Esophagus (tissue), 2 donors: Measurements from ENCODE around the gene KCNJ6. TPM values are rescaled to one million over a fixed set of nuclear protein-coding genes. Genes with fewer than 3 reads are reported as not detected.
"Not testable (repeated sequence)": the region's sequence is repeated elsewhere in the genome, so short reads cannot be mapped to it uniquely, and the experiment has no call there.

Source experiments
- H3K27ac ChIP-seq, 2 donors: one replicate each; pipeline ENCODE4 v1.5.1; 2013; ENCODE audit warnings: low read depth in 2 of 2, mild to moderate bottlenecking in 2 of 2, inconsistent platforms in 1 of 2, low read length in 1 of 2, moderate library complexity in 1 of 2
- H3K27me3 ChIP-seq, 2 donors: one replicate each; pipeline ENCODE4 v1.6.1; 2013; ENCODE audit warnings: low read length in 2 of 2, control low read depth in 1 of 2, mild to moderate bottlenecking in 1 of 2; ENCODE audit not compliant: insufficient read depth in 2 of 2, control insufficient read depth in 1 of 2
- H3K36me3 ChIP-seq, 2 donors: one replicate each; pipeline ENCODE4 v1.6.1; 2013; ENCODE audit warnings: low read length in 1 of 2; ENCODE audit not compliant: control insufficient read depth in 2 of 2, insufficient read depth in 2 of 2
- H3K4me1 ChIP-seq, 2 donors: one replicate each; pipeline ENCODE4 v1.6.1; 2013; ENCODE audit warnings: low read length in 1 of 2; ENCODE audit not compliant: control insufficient read depth in 2 of 2, insufficient read depth in 2 of 2
- H3K4me3 ChIP-seq, 2 donors: one replicate each; pipeline ENCODE4 v1.5.1; 2013; ENCODE audit warnings: low read length in 2 of 2, mild to moderate bottlenecking in 2 of 2, low read depth in 1 of 2, moderate library complexity in 1 of 2
- H3K9me3 ChIP-seq, 2 donors: one replicate each; pipeline ENCODE4 v1.6.1; 2013; ENCODE audit warnings: mild to moderate bottlenecking in 2 of 2, low read depth in 1 of 2, low read length in 1 of 2, moderate library complexity in 1 of 2; ENCODE audit not compliant: control insufficient read depth in 2 of 2, insufficient read depth in 1 of 2
- WGBS, 2 donors: extraction: QIAGEN DNeasy Blood & Tissue Kit; methylation state at CpG; one replicate each; pipeline ENCODE4 v1.1.7; 2013; 5-methylcytosine and 5-hydroxymethylcytosine counted together
- polyA plus RNA-seq, 2 donors: library from polyadenylated mRNA; stranded (reverse); fragments of 200-250 nt; gene quantifications; one replicate each; pipeline ENCODE4 v1.2.3, GENCODE V29; 2013
- donor health status: healthy with polysubstance abuse.
- donor health status: Bipolar disorder and iron deficiency.

KCNJ6 gene
- polyA plus RNA-seq, 2 donors, result under 0.01 TPM; not detected in 1

- Histone ChIP-seq H3K27me3 (no peaks in the 10 kb centered on the region), H3K4me1 (peaks cover 0 to 9% of the 10 kb centered on the region in 2 donors), H3K36me3 (no peaks in the 10 kb centered on the region), H3K27ac (no peak overlapping the region), H3K4me3 (no peak overlapping the region), H3K9me3 (no peaks in the 10 kb centered on the region)
- 62% methylated on average over 6 of the region's 6 CpGs for WGBS, 2 donors
These were observed 270.4 kb downstream of the KCNJ6 start for GRCh38 chr21:37645848-37646247.

- Histone ChIP-seq H3K27me3 (no peaks in the 10 kb centered on the region), H3K4me3 (no peak overlapping the region), H3K9me3 (no peaks in the 10 kb centered on the region), H3K4me1 (peaks cover 0 to 9% of the 10 kb centered on the region in 2 donors), H3K36me3 (no peaks in the 10 kb centered on the region), H3K27ac (no peak overlapping the region)
- 69 to 72% methylated on average over 8 of the region's 8 CpGs for WGBS, 2 donors
These were observed 271.6 kb downstream of the KCNJ6 start for GRCh38 chr21:37644636-37645035.

- not testable (repeated sequence) for H3K27me3 ChIP-seq, H3K27ac ChIP-seq, H3K9me3 ChIP-seq
These were observed 272.4 kb downstream of the KCNJ6 start for GRCh38 chr21:37643862-37644261.

GRCh38 chr21:37642493-37642892, 273.8 kb downstream of the KCNJ6 start:
- Histone ChIP-seq H3K27ac (no peak overlapping the region), H3K4me3 (no peak overlapping the region), H3K27me3 (no peaks in the 10 kb centered on the region), H3K36me3 (no peaks in the 10 kb centered on the region), H3K4me1 (peaks cover 0 to 2% of the 10 kb centered on the region in 2 donors), H3K9me3 (no peaks in the 10 kb centered on the region)
- 57 to 60% methylated on average over 3 of the region's 3 CpGs for WGBS, 2 donors

More at GRCh38 chr21:37643862-37644261, 272.4 kb downstream of the KCNJ6 start:
- H3K36me3 ChIP-seq, H3K4me1 ChIP-seq, H3K4me3 ChIP-seq: not testable (repeated sequence)

- Histone ChIP-seq H3K4me3 (no peak overlapping the region), H3K27me3 (no peaks in the 10 kb centered on the region), H3K27ac (no peak overlapping the region), H3K9me3 (no peaks in the 10 kb centered on the region), H3K36me3 (no peaks in the 10 kb centered on the region), H3K4me1 (no peaks in the 10 kb centered on the region)
- WGBS, 2 donors, result 73 to 75% methylated on average over 2 of the region's 2 CpGs
These were observed 276.5 kb downstream of the KCNJ6 start for GRCh38 chr21:37639756-37640155.

- Histone ChIP-seq H3K27ac (no peak overlapping the region), H3K9me3 (no peaks in the 10 kb centered on the region), H3K4me3 (no peak overlapping the region), H3K4me1 (no peaks in the 10 kb centered on the region), H3K36me3 (no peaks in the 10 kb centered on the region), H3K27me3 (no peaks in the 10 kb centered on the region)
- WGBS, 2 donors, result 48 to 56% methylated on average over 8 of the region's 8 CpGs
These were observed 280.0 kb downstream of the KCNJ6 start for GRCh38 chr21:37636152-37636860.

- Histone ChIP-seq H3K9me3 (no peaks in the 10 kb centered on the region), H3K36me3 (no peaks in the 10 kb centered on the region), H3K27me3 (no peaks in the 10 kb centered on the region), H3K27ac (no peak overlapping the region), H3K4me1 (no peaks in the 10 kb centered on the region), H3K4me3 (no peak overlapping the region)
- 34 to 44% methylated on average over 12 of the region's 12 CpGs for WGBS, 2 donors
These were observed 284.7 kb downstream of the KCNJ6 start for GRCh38 chr21:37631319-37632117.

- Histone ChIP-seq H3K4me3 (no peak overlapping the region), H3K27me3 (no peaks in the 10 kb centered on the region), H3K36me3 (no peaks in the 10 kb centered on the region), H3K27ac (no peak overlapping the region), H3K9me3 (no peaks in the 10 kb centered on the region), H3K4me1 (no peaks in the 10 kb centered on the region)
- WGBS, 2 donors, result 59 to 65% methylated on average over 2 of the region's 2 CpGs
These were observed 285.4 kb downstream of the KCNJ6 start for GRCh38 chr21:37630872-37631271.

- Histone ChIP-seq H3K27ac (no peak overlapping the region), H3K4me1 (no peaks in the 10 kb centered on the region), H3K4me3 (no peak overlapping the region), H3K27me3 (no peaks in the 10 kb centered on the region), H3K36me3 (no peaks in the 10 kb centered on the region), H3K9me3 (no peaks in the 10 kb centered on the region)
- 92 to 94% methylated on average over 3 of the region's 3 CpGs for WGBS, 2 donors
These were observed 287.9 kb downstream of the KCNJ6 start for GRCh38 chr21:37628362-37628761.

GRCh38 chr21:37627561-37627960, 288.7 kb downstream of the KCNJ6 start:
- no peaks in the 10 kb centered on the region for H3K27me3 ChIP-seq
- H3K4me3 ChIP-seq, result no peak overlapping the region
- H3K4me1 ChIP-seq, result no peaks in the 10 kb centered on the region
- no peaks in the 10 kb centered on the region for H3K36me3 ChIP-seq
- H3K27ac ChIP-seq, result no peak overlapping the region
- no peaks in the 10 kb centered on the region for H3K9me3 ChIP-seq
- 92 to 93% methylated on average over 2 of the region's 2 CpGs for WGBS, 2 donors
